ENCODE results near the gene TTC21A. TPM values are rescaled to one million over a fixed set of nuclear protein-coding genes. Genes with fewer than 3 reads are reported as not detected.

TTC21A gene
- total and polyA plus RNA-seq, 2 experiments from 2014 or later = 1.8 to 2.0 TPM

DNA sequence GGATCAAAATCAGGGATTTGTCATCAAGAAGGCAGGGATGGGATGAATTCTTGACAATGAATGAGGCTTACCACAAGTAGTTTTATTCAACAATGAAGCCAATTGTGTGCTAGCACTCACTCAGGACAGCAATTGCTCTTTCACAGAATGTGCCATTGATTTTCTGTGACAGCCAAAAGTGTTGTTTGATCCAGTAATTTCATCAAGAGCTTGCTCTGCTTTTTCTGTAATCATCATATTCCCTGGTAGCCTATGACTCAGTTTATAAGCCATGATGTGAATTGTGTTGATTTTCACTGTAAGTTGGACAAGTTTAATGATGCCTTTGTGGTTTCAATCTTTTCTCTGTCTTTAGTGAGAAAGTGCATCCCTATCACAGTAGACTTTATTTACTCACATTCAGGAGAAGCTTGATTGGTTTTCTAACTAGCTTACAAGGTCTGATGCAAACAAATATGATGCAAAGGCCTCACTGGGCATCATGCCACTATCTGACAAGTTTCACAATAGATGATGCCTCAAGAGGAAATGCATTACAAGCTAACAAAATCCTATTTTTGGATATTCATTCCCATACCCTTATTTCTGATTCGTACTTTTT is 59.6 kb downstream of the TTC21A start (continued):
- TF ChIP-seq, protein P1, sequence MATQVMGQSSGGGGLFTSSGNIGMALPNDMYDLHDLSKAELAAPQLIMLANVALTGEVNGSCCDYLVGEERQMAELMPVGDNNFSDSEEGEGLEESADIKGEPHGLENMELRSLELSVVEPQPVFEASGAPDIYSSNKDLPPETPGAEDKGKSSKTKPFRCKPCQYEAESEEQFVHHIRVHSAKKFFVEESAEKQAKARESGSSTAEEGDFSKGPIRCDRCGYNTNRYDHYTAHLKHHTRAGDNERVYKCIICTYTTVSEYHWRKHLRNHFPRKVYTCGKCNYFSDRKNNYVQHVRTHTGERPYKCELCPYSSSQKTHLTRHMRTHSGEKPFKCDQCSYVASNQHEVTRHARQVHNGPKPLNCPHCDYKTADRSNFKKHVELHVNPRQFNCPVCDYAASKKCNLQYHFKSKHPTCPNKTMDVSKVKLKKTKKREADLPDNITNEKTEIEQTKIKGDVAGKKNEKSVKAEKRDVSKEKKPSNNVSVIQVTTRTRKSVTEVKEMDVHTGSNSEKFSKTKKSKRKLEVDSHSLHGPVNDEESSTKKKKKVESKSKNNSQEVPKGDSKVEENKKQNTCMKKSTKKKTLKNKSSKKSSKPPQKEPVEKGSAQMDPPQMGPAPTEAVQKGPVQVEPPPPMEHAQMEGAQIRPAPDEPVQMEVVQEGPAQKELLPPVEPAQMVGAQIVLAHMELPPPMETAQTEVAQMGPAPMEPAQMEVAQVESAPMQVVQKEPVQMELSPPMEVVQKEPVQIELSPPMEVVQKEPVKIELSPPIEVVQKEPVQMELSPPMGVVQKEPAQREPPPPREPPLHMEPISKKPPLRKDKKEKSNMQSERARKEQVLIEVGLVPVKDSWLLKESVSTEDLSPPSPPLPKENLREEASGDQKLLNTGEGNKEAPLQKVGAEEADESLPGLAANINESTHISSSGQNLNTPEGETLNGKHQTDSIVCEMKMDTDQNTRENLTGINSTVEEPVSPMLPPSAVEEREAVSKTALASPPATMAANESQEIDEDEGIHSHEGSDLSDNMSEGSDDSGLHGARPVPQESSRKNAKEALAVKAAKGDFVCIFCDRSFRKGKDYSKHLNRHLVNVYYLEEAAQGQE (IDR thresholded peaks at IDR 0.05; ENCODE audit: unreplicated experiment) = no peak

DNA sequence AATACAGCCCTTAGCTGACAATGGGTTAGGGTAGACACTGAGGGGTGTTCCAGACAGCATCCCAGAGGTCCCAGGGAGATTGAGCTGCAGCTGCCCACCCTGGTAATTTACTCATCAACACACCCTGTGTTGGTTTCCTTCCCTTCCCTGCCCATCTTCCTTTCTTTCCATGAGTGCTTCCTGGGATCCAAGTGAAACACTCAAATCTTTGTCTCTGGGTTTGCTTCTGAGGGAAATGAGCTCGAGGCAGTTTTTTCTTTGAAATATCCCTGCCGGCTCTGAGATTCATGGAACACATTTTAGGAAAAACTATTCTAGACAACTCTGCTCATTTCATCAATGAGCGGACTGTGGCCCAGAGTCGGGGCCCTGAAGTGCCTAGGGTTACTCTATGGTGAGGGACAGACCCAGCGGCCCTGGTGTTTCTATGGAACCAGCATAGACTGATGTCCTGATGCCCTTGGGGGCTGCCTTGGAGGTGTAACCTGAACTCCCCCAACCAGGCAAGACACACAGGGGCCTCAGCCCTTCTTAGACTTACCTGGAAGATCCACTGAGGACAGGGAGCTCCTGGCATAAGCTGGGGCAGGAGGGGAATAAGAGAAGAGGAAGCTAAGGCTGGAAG is 60.8 kb downstream of the TTC21A start:
- H3F3A ChIP-seq (replicated peaks; ENCODE audit: low read depth) = no peaks in the 10 kb centered on the region
- no peak overlapping the region for H2AFZ ChIP-seq
- DNase-seq (ENCODE audit: low spot score) (no peak), ATAC-seq (no peak)
- H3K79me2 ChIP-seq (replicated peaks; ENCODE audit: insufficient read depth) = no peaks in the 10 kb centered on the region
- H3K9me2 ChIP-seq (ENCODE audit: insufficient read depth) = no peaks in the 10 kb centered on the region
- H3K36me3 ChIP-seq (ENCODE audit: insufficient read depth) = no peaks in the 10 kb centered on the region
- Mint-ChIP-seq H3K36me3 (ENCODE audit: low read depth) (no peaks in the 10 kb centered on the region), H3K27me3 (ENCODE audit: insufficient read depth, low read depth, poor library complexity) (peaks cover 2% of the 10 kb centered on the region), H3K9me3 (no peaks in the 10 kb centered on the region), H3K4me1 (peaks cover 18% of the 10 kb centered on the region), H3K27ac (no peak overlapping the region), H3K4me3 (no peak overlapping the region; the same call in 2 of the 3 replicates)
- H3K27ac ChIP-seq (ENCODE audit: low read depth) = no peak overlapping the region
- no peaks in the 10 kb centered on the region for H4K20me1 ChIP-seq (replicated peaks; ENCODE audit: insufficient read depth)
- no peak overlapping the region for H3K4me2 ChIP-seq
- no peaks in the 10 kb centered on the region for H3K4me1 ChIP-seq (ENCODE audit: insufficient read depth)
- no peak overlapping the region for H3K4me3 ChIP-seq
- H3K27me3 ChIP-seq (ENCODE audit: insufficient read depth) = no peaks in the 10 kb centered on the region
- no peak for TF ChIP-seq STAT1 (IDR thresholded peaks at IDR 0.05; ENCODE audit: unreplicated experiment)
- TF ChIP-seq EZH2 (IDR thresholded peaks at IDR 0.05; ENCODE audit: low read depth, unreplicated experiment) = no peak
- TF ChIP-seq, protein P2, sequence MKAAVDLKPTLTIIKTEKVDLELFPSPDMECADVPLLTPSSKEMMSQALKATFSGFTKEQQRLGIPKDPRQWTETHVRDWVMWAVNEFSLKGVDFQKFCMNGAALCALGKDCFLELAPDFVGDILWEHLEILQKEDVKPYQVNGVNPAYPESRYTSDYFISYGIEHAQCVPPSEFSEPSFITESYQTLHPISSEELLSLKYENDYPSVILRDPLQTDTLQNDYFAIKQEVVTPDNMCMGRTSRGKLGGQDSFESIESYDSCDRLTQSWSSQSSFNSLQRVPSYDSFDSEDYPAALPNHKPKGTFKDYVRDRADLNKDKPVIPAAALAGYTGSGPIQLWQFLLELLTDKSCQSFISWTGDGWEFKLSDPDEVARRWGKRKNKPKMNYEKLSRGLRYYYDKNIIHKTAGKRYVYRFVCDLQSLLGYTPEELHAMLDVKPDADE (IDR thresholded peaks at IDR 0.05) = no peak
- TF ChIP-seq, protein P3, sequence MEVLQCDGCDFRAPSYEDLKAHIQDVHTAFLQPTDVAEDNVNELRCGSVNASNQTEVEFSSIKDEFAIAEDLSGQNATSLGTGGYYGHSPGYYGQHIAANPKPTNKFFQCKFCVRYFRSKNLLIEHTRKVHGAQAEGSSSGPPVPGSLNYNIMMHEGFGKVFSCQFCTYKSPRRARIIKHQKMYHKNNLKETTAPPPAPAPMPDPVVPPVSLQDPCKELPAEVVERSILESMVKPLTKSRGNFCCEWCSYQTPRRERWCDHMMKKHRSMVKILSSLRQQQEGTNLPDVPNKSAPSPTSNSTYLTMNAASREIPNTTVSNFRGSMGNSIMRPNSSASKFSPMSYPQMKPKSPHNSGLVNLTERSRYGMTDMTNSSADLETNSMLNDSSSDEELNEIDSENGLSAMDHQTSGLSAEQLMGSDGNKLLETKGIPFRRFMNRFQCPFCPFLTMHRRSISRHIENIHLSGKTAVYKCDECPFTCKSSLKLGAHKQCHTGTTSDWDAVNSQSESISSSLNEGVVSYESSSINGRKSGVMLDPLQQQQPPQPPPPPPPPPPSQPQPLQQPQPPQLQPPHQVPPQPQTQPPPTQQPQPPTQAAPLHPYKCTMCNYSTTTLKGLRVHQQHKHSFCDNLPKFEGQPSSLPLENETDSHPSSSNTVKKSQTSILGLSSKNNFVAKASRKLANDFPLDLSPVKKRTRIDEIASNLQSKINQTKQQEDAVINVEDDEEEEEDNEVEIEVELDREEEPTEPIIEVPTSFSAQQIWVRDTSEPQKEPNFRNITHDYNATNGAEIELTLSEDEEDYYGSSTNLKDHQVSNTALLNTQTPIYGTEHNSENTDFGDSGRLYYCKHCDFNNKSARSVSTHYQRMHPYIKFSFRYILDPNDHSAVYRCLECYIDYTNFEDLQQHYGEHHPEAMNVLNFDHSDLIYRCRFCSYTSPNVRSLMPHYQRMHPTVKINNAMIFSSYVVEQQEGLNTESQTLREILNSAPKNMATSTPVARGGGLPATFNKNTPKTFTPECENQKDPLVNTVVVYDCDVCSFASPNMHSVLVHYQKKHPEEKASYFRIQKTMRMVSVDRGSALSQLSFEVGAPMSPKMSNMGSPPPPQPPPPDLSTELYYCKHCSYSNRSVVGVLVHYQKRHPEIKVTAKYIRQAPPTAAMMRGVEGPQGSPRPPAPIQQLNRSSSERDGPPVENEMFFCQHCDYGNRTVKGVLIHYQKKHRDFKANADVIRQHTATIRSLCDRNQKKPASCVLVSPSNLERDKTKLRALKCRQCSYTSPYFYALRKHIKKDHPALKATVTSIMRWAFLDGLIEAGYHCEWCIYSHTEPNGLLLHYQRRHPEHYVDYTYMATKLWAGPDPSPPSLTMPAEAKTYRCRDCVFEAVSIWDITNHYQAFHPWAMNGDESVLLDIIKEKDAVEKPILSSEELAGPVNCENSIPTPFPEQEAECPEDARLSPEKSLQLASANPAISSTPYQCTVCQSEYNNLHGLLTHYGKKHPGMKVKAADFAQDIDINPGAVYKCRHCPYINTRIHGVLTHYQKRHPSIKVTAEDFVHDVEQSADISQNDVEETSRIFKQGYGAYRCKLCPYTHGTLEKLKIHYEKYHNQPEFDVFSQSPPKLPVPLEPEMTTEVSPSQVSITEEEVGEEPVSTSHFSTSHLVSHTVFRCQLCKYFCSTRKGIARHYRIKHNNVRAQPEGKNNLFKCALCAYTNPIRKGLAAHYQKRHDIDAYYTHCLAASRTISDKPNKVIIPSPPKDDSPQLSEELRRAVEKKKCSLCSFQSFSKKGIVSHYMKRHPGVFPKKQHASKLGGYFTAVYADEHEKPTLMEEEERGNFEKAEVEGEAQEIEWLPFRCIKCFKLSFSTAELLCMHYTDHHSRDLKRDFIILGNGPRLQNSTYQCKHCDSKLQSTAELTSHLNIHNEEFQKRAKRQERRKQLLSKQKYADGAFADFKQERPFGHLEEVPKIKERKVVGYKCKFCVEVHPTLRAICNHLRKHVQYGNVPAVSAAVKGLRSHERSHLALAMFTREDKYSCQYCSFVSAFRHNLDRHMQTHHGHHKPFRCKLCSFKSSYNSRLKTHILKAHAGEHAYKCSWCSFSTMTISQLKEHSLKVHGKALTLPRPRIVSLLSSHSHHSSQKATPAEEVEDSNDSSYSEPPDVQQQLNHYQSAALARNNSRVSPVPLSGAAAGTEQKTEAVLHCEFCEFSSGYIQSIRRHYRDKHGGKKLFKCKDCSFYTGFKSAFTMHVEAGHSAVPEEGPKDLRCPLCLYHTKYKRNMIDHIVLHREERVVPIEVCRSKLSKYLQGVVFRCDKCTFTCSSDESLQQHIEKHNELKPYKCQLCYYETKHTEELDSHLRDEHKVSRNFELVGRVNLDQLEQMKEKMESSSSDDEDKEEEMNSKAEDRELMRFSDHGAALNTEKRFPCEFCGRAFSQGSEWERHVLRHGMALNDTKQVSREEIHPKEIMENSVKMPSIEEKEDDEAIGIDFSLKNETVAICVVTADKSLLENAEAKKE (CRISPR knock-in tag; IDR thresholded peaks at IDR 0.05) = no peak
- TF ChIP-seq ZNF331 (CRISPR knock-in tag; IDR thresholded peaks at IDR 0.05; ENCODE audit: low read depth) = no peak
- TF ChIP-seq, protein P4, sequence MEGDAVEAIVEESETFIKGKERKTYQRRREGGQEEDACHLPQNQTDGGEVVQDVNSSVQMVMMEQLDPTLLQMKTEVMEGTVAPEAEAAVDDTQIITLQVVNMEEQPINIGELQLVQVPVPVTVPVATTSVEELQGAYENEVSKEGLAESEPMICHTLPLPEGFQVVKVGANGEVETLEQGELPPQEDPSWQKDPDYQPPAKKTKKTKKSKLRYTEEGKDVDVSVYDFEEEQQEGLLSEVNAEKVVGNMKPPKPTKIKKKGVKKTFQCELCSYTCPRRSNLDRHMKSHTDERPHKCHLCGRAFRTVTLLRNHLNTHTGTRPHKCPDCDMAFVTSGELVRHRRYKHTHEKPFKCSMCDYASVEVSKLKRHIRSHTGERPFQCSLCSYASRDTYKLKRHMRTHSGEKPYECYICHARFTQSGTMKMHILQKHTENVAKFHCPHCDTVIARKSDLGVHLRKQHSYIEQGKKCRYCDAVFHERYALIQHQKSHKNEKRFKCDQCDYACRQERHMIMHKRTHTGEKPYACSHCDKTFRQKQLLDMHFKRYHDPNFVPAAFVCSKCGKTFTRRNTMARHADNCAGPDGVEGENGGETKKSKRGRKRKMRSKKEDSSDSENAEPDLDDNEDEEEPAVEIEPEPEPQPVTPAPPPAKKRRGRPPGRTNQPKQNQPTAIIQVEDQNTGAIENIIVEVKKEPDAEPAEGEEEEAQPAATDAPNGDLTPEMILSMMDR (conservative IDR thresholded peaks at IDR 0.05; ENCODE audit: low read depth in 2 of 2) = no peak
- TF ChIP-seq ZNF114 (CRISPR knock-in tag; IDR thresholded peaks at IDR 0.05) = no peak
- TF ChIP-seq POLR2AphosphoS5 (IDR thresholded peaks at IDR 0.05; ENCODE audit: low read depth) = no peak

All from GM23338 (cell line).